HepG2 (cell line): ENCODE data around the gene DHRS1. TPM values are rescaled to one million over a fixed set of nuclear protein-coding genes. Genes with fewer than 3 reads are reported as not detected.
A peak's percentile ranks its signal among the peaks of the same experiment; 100 is the strongest.

Experiments
- ATF7 ChIP-seq, 2 experiments: fragments of 450-650 bp in 1 of 2; sonication (generic) in 1 of 2; formaldehyde crosslinking in 1 of 2; IDR thresholded peaks; 2 replicates each; pipeline versions ENCODE4 v1.4.0 to v1.6.1; 2016 to 2020; ENCODE audit warnings: antibody characterized with exemption in 1 of 2, mild to moderate bottlenecking in 1 of 2, missing genetic modification reagents in 1 of 2
- CBX2 ChIP-seq, 2 experiments: fragments of 200-600 bp in 1 of 2; sonication (generic); formaldehyde crosslinking in 1 of 2; IDR thresholded peaks; 2 replicates each; pipeline versions ENCODE4 v1.7.0 to v1.8.1; 2018 to 2022; ENCODE audit warnings: low read depth in 2 of 2, low read length in 1 of 2, mild to moderate bottlenecking in 1 of 2, missing genetic modification reagents in 1 of 2
- CC2D1A ChIP-seq: sonication (generic); formaldehyde crosslinking; IDR thresholded peaks from 2 replicates; pipeline ENCODE4 v1.8.1; 2023; ENCODE audit warnings: mild to moderate bottlenecking, missing genetic modification reagents
- DMAP1 ChIP-seq: IDR thresholded peaks from 2 replicates; pipeline ENCODE4 v1.6.1; 2016
- EHMT2 ChIP-seq: fragments of 200-600 bp; sonication (generic); IDR thresholded peaks from 2 replicates; pipeline ENCODE4 v1.7.0; 2017; ENCODE audit warnings: antibody characterized with exemption, low read depth, low read length, borderline replicate concordance
- FOXA3 ChIP-seq: IDR thresholded peaks from 2 replicates; pipeline ENCODE4 v1.6.1; 2016; ENCODE audit warnings: missing genetic modification reagents, missing compliant biosample characterization
- HOXA5 ChIP-seq: sonication (generic); formaldehyde crosslinking; IDR thresholded peaks from 2 replicates; pipeline ENCODE4 v1.4.0; 2020; ENCODE audit warnings: missing genetic modification reagents
- JUND ChIP-seq: sonication (generic); formaldehyde crosslinking; IDR thresholded peaks from 2 replicates; pipeline ENCODE4 v1.8.0; 2022; ENCODE audit warnings: mild to moderate bottlenecking, missing genetic modification reagents
- KDM2A ChIP-seq: sonication (generic); formaldehyde crosslinking; IDR thresholded peaks from 2 replicates; pipeline ENCODE4 v1.4.0; 2020; ENCODE audit warnings: low read depth, missing genetic modification reagents, borderline replicate concordance
- MTA1 ChIP-seq: sonication (generic); formaldehyde crosslinking; IDR thresholded peaks from 2 replicates; pipeline ENCODE4 v1.4.0; 2020; ENCODE audit warnings: missing genetic modification reagents, mild to moderate bottlenecking, borderline replicate concordance
- PHF20 ChIP-seq: sonication (generic); formaldehyde crosslinking; IDR thresholded peaks from 2 replicates; pipeline ENCODE4 v1.5.0; 2020; ENCODE audit warnings: mild to moderate bottlenecking, missing genetic modification reagents
- RELA ChIP-seq: sonication (generic); formaldehyde crosslinking; IDR thresholded peaks from 2 replicates; pipeline ENCODE4 v1.4.0; 2020; ENCODE audit warnings: missing genetic modification reagents
- SAFB2 ChIP-seq: sonication (generic); formaldehyde crosslinking; IDR thresholded peaks from 2 replicates; pipeline ENCODE4 v1.5.1; 2020; ENCODE audit warnings: missing genetic modification reagents, low read depth, mild to moderate bottlenecking, borderline replicate concordance
- SAP130 ChIP-seq: IDR thresholded peaks from 2 replicates; pipeline ENCODE4 v1.6.1; 2016; ENCODE audit warnings: low read depth
- SNAPC2 ChIP-seq: sonication (generic); formaldehyde crosslinking; IDR thresholded peaks from 2 replicates; pipeline ENCODE4 v1.8.1; 2022; ENCODE audit warnings: mild to moderate bottlenecking, missing genetic modification reagents
- TAF1 ChIP-seq: sonication (generic); formaldehyde crosslinking; IDR thresholded peaks from 2 replicates; pipeline ENCODE4 v1.4.0; 2020; ENCODE audit warnings: missing genetic modification reagents
- ZFX ChIP-seq: sonication (generic); formaldehyde crosslinking; IDR thresholded peaks from 2 replicates; pipeline ENCODE4 v1.4.0; 2020; ENCODE audit warnings: mild to moderate bottlenecking, low read depth, missing genetic modification reagents, moderate library complexity
- ZFY ChIP-seq: sonication (generic); formaldehyde crosslinking; IDR thresholded peaks from 2 replicates; pipeline ENCODE4 v1.4.0; 2020; ENCODE audit warnings: missing genetic modification reagents
- ZKSCAN5 ChIP-seq: sonication (generic); formaldehyde crosslinking; IDR thresholded peaks from 2 replicates; pipeline ENCODE4 v1.5.1; 2020; ENCODE audit warnings: mild to moderate bottlenecking, missing genetic modification reagents
- ZNF12 ChIP-seq: sonication (generic); formaldehyde crosslinking; IDR thresholded peaks from 2 replicates; pipeline ENCODE4 v1.5.0; 2020; ENCODE audit warnings: missing genetic modification reagents
- ZNF260 ChIP-seq: sonication (generic); formaldehyde crosslinking; IDR thresholded peaks from 2 replicates; pipeline ENCODE4 v1.4.0; 2020; ENCODE audit warnings: missing genetic modification reagents, low read depth, mild to moderate bottlenecking, borderline replicate concordance
- ZNF337 ChIP-seq: sonication (generic); formaldehyde crosslinking; IDR thresholded peaks from 2 replicates; pipeline ENCODE4 v1.5.1; 2020; ENCODE audit warnings: missing genetic modification reagents, low read depth, mild to moderate bottlenecking, borderline replicate concordance
- ZNF724P ChIP-seq: sonication (generic); formaldehyde crosslinking; IDR thresholded peaks from 2 replicates; pipeline ENCODE4 v1.8.0; 2022; ENCODE audit warnings: missing genetic modification reagents, borderline replicate concordance
- ZNF775 ChIP-seq: sonication (generic); formaldehyde crosslinking; IDR thresholded peaks from 2 replicates; pipeline ENCODE4 v1.4.0; 2020; ENCODE audit warnings: missing genetic modification reagents, mild to moderate bottlenecking, moderate library complexity, borderline replicate concordance
- ZSCAN12 ChIP-seq: sonication (generic); formaldehyde crosslinking; IDR thresholded peaks from 2 replicates; pipeline ENCODE4 v1.9.0; 2021; ENCODE audit warnings: mild to moderate bottlenecking, missing genetic modification reagents
- polyA plus RNA-seq, 8 experiments: library from polyadenylated mRNA; depleted of rRNA in 3 of 8; stranded (reverse) in 7 of 8; unstranded in 1 of 8; fragments of >200 nt; fragmentation: Illumina TruSeq in 4 of 8; extraction: Trizol in 4 of 8; gene quantifications; 2 replicates each; pipeline versions ENCODE4 v1.2.1 to v1.2.3, GENCODE V29; 2011 to 2016; ENCODE audit warnings: low read depth in 4 of 8, missing spikeins in 1 of 8, mixed read lengths in 1 of 8; ENCODE audit not compliant: insufficient read depth in 1 of 8
- total RNA-seq, 5 experiments: library from RNA; depleted of rRNA; stranded (reverse); fragments of >200 nt; fragmentation: Illumina TruSeq; extraction: Trizol; gene quantifications; 2 replicates each; pipeline ENCODE4 v1.2.3, GENCODE V29; 2016; ENCODE audit warnings: low read depth in 1 of 5
- TF ChIP-seq, protein P1 (sequence below), 2 experiments: sonication (generic) in 1 of 2; formaldehyde crosslinking in 1 of 2; IDR thresholded peaks; 2 replicates each; pipeline versions ENCODE4 v1.5.1 to v1.6.1; 2011 to 2020; ENCODE audit warnings: borderline replicate concordance in 1 of 2, low read depth in 1 of 2, low read length in 1 of 2, mild to moderate bottlenecking in 1 of 2, missing genetic modification reagents in 1 of 2, moderate library complexity in 1 of 2
- TF ChIP-seq, protein P2 (sequence below): sonication (generic); formaldehyde crosslinking; IDR thresholded peaks from 2 replicates; pipeline ENCODE4 v1.5.1; 2020; ENCODE audit warnings: mild to moderate bottlenecking, missing genetic modification reagents, moderate library complexity

Gene DHRS1
- total and polyA plus RNA-seq, 2 of the 13 experiments (the other 11 are each of a cell fraction or from before 2014, with no cell fraction given) = 49.8 to 60.8 TPM

DNA sequence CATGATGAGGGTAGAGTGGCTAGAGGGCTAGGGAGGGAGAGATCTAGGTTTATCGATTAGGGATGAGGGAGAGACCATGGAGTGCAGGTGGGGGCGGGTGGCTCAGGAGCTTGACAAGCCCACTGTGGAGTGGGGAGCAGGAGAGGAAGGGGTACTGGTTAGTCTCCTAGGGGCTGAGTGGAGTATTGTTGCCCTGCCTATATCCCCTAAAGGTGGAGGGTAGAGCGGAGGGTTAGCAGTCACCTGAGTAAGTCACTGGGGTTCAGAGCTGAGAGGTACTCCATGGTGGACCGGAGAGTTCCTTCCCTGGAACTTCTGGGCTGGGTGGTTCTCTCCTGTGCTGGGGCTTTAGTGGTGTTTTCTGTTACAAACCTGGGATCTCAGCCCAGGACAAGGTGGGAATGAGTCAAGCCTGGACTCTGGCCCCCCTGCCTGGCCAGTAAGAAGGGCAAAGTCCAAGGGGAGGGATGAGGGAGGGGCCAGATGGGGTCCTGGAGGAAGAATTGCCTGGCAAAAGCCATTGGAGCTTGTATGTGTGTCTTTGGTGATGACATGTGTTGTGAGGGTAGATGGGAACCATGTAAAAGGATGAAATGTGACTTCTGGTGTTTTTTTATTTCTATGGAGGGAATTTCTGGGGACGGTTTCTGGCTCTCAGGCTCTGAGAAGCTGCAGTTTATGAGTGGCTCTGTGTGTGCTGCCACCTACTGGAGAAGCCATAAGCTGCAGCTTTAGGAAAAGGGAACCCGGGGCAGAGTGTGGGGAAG is 8.2 kb upstream of the DHRS1 start, which contains the start of gene CIDEB (continued):
- peak; percentile 92; the same call in 1 of the 2 replicates for TF ChIP-seq EHMT2
- peak; percentile 91 for TF ChIP-seq HOXA5 (CRISPR knock-in tag)
- TF ChIP-seq ZFX = peak; percentile 57; the same call in 1 of the 2 replicates
- TF ChIP-seq ZNF724P = peak; percentile 87
- peak; percentile 89 for TF ChIP-seq KDM2A (CRISPR knock-in tag)
- TF ChIP-seq JUND (CRISPR knock-in tag) = peak; percentile 98
- TF ChIP-seq, protein P1, sequence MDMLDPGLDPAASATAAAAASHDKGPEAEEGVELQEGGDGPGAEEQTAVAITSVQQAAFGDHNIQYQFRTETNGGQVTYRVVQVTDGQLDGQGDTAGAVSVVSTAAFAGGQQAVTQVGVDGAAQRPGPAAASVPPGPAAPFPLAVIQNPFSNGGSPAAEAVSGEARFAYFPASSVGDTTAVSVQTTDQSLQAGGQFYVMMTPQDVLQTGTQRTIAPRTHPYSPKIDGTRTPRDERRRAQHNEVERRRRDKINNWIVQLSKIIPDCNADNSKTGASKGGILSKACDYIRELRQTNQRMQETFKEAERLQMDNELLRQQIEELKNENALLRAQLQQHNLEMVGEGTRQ (IDR thresholded peaks at IDR 0.05; ENCODE audit: low read depth, low read length) = peak; percentile 25; the same call in 1 of the 2 replicates
- TF ChIP-seq, protein P1 (CRISPR knock-in tag; IDR thresholded peaks at IDR 0.05; ENCODE audit: borderline replicate concordance) = peak; percentile 15; the same call in 1 of the 2 replicates
- TF ChIP-seq ZKSCAN5 (CRISPR knock-in tag) = no peak; the same call in 1 of the 2 replicates
- TF ChIP-seq DMAP1 (CRISPR knock-in tag) = peak; percentile 97
- peak; percentile 57; the same call in 1 of the 2 replicates for TF ChIP-seq ZNF775 (CRISPR knock-in tag)
- no peak; the same call in none of the 2 replicates for TF ChIP-seq ZFY (CRISPR knock-in tag)
- TF ChIP-seq, protein P2, sequence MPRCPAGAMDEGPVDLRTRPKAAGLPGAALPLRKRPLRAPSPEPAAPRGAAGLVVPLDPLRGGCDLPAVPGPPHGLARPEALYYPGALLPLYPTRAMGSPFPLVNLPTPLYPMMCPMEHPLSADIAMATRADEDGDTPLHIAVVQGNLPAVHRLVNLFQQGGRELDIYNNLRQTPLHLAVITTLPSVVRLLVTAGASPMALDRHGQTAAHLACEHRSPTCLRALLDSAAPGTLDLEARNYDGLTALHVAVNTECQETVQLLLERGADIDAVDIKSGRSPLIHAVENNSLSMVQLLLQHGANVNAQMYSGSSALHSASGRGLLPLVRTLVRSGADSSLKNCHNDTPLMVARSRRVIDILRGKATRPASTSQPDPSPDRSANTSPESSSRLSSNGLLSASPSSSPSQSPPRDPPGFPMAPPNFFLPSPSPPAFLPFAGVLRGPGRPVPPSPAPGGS (CRISPR knock-in tag) = peak; percentile 78
- TF ChIP-seq SNAPC2 (CRISPR knock-in tag) = no peak; the same call in 1 of the 2 replicates
- TF ChIP-seq CC2D1A = no peak
- TF ChIP-seq MTA1 (CRISPR knock-in tag) = peak; percentile 97
- TF ChIP-seq ZNF12 (CRISPR knock-in tag) = peak; percentile 71; the same call in 1 of the 2 replicates
- TF ChIP-seq ATF7 (IDR thresholded peaks at IDR 0.05) = 0 out of 2 replicates have a peak, but pooled peaks have one; percentile 22
- peak; percentile 92 for TF ChIP-seq ATF7 (CRISPR knock-in tag; IDR thresholded peaks at IDR 0.05)
- no peak for TF ChIP-seq CBX2 (IDR thresholded peaks at IDR 0.05; ENCODE audit: low read depth, low read length)
- no peak for TF ChIP-seq CBX2 (CRISPR knock-in tag; IDR thresholded peaks at IDR 0.05; ENCODE audit: low read depth)
- TF ChIP-seq ZNF260 (CRISPR knock-in tag) = no peak
- peak; percentile 82; the same call in 1 of the 2 replicates for TF ChIP-seq TAF1 (CRISPR knock-in tag)
- no peak; the same call in 1 of the 2 replicates for TF ChIP-seq SAFB2 (CRISPR knock-in tag)
- TF ChIP-seq PHF20 = no peak
- TF ChIP-seq FOXA3 = peak; percentile 92
- no peak for TF ChIP-seq ZSCAN12
- peak; percentile 98 for TF ChIP-seq SAP130
- TF ChIP-seq ZNF337 (CRISPR knock-in tag) = 0 out of 2 replicates have a peak, but pooled peaks have one; percentile 57
- peak; percentile 59; the same call in 1 of the 2 replicates for TF ChIP-seq RELA
